Measurements from ENCODE around the gene RPRD1B. TPM values are rescaled to one million over a fixed set of nuclear protein-coding genes. Genes with fewer than 3 reads are reported as not detected.
A peak's percentile ranks its signal among the peaks of the same experiment; 100 is the strongest.

The RPRD1B gene
- total and polyA plus RNA-seq, 2 experiments from 2014 or later, result 31.0 to 43.5 TPM

DNA sequence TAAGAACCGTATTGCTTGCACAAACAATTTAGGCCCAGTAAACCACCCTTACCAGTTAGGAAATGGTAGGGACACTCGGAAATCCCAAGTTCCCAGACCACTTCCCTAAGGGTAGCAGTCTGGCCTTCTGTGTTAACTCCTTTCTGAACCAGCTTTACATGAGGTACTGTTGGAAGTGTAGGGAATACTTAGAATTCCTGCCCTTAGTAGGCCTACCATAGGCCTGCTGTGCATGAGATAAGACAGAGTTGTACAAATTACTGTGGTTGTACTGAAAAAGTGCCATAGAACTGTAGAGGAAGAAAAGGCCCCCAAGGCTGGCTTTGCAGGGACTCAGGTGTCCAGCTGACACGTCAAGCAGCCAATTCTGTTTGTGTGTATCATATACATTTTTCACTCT lies 11.1 kb downstream of the RPRD1B start:
- Histone ChIP-seq H3K27ac (peak overlapping the region; percentile 31), H3K27me3 (no peaks in the 10 kb centered on the region), H3K36me3 (peaks cover 31% of the 10 kb centered on the region), H3K4me3 (no peak overlapping the region), H3K9me3 (ENCODE audit: low read depth) (no peaks in the 10 kb centered on the region), H3K4me1 (ENCODE audit: low read depth) (peaks cover 10% of the 10 kb centered on the region)
- TF ChIP-seq, protein P1, sequence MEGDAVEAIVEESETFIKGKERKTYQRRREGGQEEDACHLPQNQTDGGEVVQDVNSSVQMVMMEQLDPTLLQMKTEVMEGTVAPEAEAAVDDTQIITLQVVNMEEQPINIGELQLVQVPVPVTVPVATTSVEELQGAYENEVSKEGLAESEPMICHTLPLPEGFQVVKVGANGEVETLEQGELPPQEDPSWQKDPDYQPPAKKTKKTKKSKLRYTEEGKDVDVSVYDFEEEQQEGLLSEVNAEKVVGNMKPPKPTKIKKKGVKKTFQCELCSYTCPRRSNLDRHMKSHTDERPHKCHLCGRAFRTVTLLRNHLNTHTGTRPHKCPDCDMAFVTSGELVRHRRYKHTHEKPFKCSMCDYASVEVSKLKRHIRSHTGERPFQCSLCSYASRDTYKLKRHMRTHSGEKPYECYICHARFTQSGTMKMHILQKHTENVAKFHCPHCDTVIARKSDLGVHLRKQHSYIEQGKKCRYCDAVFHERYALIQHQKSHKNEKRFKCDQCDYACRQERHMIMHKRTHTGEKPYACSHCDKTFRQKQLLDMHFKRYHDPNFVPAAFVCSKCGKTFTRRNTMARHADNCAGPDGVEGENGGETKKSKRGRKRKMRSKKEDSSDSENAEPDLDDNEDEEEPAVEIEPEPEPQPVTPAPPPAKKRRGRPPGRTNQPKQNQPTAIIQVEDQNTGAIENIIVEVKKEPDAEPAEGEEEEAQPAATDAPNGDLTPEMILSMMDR (IDR thresholded peaks at IDR 0.05; ENCODE audit: low read depth, low read length), result no peak
- no peak for DNase-seq (ENCODE audit: low read depth in 1 of 2, low spot score in 1 of 2)

DNA sequence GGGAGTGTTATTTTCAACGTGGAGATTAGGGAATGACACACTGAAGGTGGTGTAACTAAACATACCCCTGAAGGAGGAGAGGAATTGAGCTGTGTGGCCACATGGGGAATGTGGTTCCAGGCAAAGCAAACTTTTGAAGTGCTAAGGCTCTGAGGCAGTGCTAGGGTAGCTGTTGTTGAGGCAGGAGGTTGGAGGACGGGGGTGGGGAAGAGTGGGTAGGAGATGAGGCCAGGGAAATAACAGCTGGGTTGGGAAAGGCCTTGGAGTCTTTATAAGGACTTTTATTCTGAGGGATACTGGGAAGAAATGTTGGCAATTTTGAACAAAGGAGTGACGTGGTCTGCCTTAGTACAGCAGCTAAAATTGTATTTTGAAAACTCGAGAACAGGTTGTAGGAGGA lies 13.0 kb downstream of the RPRD1B start:
- Histone ChIP-seq H3K4me3 (no peak overlapping the region), H3K36me3 (peaks cover 31% of the 10 kb centered on the region), H3K27me3 (no peaks in the 10 kb centered on the region), H3K9me3 (ENCODE audit: low read depth) (no peaks in the 10 kb centered on the region), H3K27ac (peak overlapping the region; percentile 31), H3K4me1 (ENCODE audit: low read depth) (peaks cover 17% of the 10 kb centered on the region)
- DNase-seq (ENCODE audit: low read depth in 1 of 2, low spot score in 1 of 2), result no peak
- TF ChIP-seq, protein P1 (IDR thresholded peaks at IDR 0.05; ENCODE audit: low read depth, low read length), result no peak

DNA sequence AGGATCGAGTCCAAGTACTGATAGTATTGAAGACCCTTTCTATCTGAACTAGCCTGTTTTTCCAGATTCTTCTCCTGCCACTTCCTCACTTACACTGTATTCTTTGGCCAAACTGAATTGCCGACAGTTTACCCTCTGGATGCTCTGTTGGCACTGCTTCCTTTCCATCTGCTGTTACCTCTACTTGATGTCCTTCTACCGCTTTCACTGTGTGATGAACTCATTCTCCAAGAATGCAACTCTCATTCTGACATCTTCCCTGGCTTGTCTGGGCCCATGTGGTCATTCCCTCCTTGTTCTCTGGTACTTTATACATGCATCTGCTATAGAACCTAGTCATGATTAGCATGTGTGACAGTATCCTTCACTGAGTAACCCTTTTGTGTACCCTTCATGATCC lies 16.3 kb downstream of the RPRD1B start:
- Histone ChIP-seq H3K27ac (peak overlapping the region; percentile 72), H3K36me3 (peaks cover 23% of the 10 kb centered on the region), H3K4me3 (no peak overlapping the region), H3K4me1 (ENCODE audit: low read depth) (peaks cover 35% of the 10 kb centered on the region), H3K27me3 (no peaks in the 10 kb centered on the region), H3K9me3 (ENCODE audit: low read depth) (no peaks in the 10 kb centered on the region)
- no peak for DNase-seq (ENCODE audit: low read depth in 1 of 2, low spot score in 1 of 2)
- TF ChIP-seq, protein P1 (IDR thresholded peaks at IDR 0.05; ENCODE audit: low read depth, low read length), result no peak

DNA sequence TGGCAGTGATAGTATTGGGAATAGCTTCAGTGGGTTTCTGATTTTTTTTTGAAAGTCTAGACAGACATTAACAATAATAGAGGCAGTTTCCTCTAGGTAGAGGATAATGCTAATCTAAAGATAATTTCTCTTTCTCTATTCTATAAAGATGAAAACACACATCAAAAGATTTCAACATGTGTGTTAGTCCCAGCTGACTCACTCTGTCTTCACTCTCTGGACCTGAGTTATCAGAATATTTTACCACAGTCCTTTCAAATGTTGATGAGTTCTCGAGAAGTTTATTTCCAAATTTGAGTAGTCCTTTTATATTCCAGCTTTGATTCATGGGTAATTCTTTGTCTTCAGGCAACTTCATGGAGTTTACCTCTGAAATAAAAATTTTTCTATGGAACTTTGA lies 17.1 kb downstream of the RPRD1B start:
- no peak overlapping the region for H3K4me3 ChIP-seq
- no peaks in the 10 kb centered on the region for H3K27me3 ChIP-seq
- peak in 1 of 2 donors; percentile 32 for DNase-seq (ENCODE audit: low read depth in 1 of 2, low spot score in 1 of 2)
- H3K27ac ChIP-seq, result peak overlapping the region; percentile 72
- H3K36me3 ChIP-seq, result peaks cover 18% of the 10 kb centered on the region
- H3K4me1 ChIP-seq (ENCODE audit: low read depth), result peaks cover 33% of the 10 kb centered on the region
- TF ChIP-seq, protein P1 (IDR thresholded peaks at IDR 0.05; ENCODE audit: low read depth, low read length), result no peak
- H3K9me3 ChIP-seq (ENCODE audit: low read depth), result no peaks in the 10 kb centered on the region

DNA sequence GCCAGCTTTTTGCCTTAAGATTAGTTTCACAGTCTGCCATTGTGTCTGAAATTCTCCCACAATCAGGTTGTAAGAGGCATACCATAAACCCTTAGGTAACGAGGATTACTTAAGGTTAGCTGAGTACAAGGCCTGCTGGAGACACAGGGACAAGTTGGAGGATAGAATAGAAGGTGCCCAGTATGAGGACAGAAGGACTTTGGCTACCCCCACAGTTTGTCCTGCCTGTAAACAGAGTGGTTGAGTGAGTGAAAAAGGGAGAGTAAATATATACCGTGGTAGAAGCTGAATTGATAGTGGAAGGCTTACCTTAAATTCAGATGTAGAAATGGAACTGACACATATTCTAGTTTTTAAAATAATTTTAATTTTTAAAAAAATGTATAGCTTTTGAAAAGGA lies 19.3 kb downstream of the RPRD1B start:
- Histone ChIP-seq H3K9me3 (ENCODE audit: low read depth) (no peaks in the 10 kb centered on the region), H3K27me3 (no peaks in the 10 kb centered on the region), H3K4me3 (no peak overlapping the region), H3K27ac (peak overlapping the region; percentile 47), H3K4me1 (ENCODE audit: low read depth) (peaks cover 25% of the 10 kb centered on the region), H3K36me3 (peaks cover 20% of the 10 kb centered on the region)
- no peak for DNase-seq (ENCODE audit: low read depth in 1 of 2, low spot score in 1 of 2)
- TF ChIP-seq, protein P1 (IDR thresholded peaks at IDR 0.05; ENCODE audit: low read depth, low read length), result no peak

DNA sequence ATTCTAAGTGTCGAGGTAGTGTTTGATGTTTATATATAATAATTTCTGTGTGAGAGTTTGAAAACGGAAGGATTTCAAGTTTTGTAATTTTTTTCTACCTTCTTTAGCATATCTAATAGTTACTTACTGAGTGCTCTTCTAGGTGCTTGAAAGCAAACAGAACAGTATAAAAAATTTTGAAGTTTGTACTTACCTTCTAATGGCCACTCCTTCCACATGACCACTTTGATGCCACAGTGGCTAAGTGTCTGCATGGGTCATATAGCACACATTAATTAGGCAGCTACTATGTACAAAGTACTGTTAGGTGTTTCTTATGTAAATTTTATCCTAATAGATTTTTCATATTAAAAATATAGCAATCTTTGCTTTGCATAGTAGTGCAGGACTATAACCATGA lies 21.1 kb downstream of the RPRD1B start:
- Histone ChIP-seq H3K27me3 (no peaks in the 10 kb centered on the region), H3K4me3 (no peak overlapping the region), H3K9me3 (ENCODE audit: low read depth) (no peaks in the 10 kb centered on the region), H3K27ac (peak overlapping the region; percentile 47), H3K4me1 (ENCODE audit: low read depth) (peaks cover 25% of the 10 kb centered on the region), H3K36me3 (peaks cover 30% of the 10 kb centered on the region)
- TF ChIP-seq, protein P1 (IDR thresholded peaks at IDR 0.05; ENCODE audit: low read depth, low read length), result no peak
- no peak for DNase-seq (ENCODE audit: low read depth in 1 of 2, low spot score in 1 of 2)
